Fibroblast of villous mesenchyme (primary cell): ENCODE measurements around the gene TRAF3. TPM values are rescaled to one million over a fixed set of nuclear protein-coding genes. Genes with fewer than 3 reads are reported as not detected.

ENCODE experiments used
- DNase-seq: peaks from one replicate; pipeline ENCODE4 v3.0.0-alpha.2; 2010; ENCODE audit warnings: low read depth
- H3K4me3 ChIP-seq: 2 replicates; pipeline ENCODE4 v1.5.1; 2011; ENCODE audit warnings: low read depth, mild to moderate bottlenecking, low read length
- total RNA-seq: library from RNA; depleted of rRNA; stranded (reverse); fragments of >200 nt; gene quantifications from 2 replicates; pipeline ENCODE4 v1.2.3, GENCODE V29; 2012
- TF ChIP-seq, protein P1 (sequence below): IDR thresholded peaks from 2 replicates; pipeline ENCODE4 v1.5.1; 2012; ENCODE audit warnings: low read depth, mild to moderate bottlenecking, low read length; ENCODE audit not compliant: insufficient read depth

The TRAF3 gene
- total RNA-seq, 1 donor: 30.7 TPM

DNA sequence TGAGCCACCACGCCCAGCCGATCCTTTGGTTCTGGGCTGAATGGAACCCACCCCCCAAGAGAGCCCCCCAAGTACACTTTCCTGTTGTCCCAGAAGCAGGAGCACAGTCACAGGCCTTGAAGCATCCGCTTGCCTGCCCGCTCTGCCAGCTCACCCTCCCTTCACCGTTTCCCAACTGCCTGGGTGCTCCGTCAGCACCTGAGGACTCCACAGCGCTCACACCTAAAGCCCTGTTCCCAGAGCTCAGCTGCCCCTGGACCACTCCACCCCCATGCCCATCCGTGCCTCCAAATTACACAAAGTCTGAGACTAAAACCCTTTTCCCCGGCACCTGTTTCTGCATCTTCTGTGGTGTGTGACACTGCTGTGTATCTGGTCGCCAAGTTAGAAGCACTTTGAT, 44.3 kb upstream of the TRAF3 start:
- TF ChIP-seq, protein P1, sequence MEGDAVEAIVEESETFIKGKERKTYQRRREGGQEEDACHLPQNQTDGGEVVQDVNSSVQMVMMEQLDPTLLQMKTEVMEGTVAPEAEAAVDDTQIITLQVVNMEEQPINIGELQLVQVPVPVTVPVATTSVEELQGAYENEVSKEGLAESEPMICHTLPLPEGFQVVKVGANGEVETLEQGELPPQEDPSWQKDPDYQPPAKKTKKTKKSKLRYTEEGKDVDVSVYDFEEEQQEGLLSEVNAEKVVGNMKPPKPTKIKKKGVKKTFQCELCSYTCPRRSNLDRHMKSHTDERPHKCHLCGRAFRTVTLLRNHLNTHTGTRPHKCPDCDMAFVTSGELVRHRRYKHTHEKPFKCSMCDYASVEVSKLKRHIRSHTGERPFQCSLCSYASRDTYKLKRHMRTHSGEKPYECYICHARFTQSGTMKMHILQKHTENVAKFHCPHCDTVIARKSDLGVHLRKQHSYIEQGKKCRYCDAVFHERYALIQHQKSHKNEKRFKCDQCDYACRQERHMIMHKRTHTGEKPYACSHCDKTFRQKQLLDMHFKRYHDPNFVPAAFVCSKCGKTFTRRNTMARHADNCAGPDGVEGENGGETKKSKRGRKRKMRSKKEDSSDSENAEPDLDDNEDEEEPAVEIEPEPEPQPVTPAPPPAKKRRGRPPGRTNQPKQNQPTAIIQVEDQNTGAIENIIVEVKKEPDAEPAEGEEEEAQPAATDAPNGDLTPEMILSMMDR: no peak
- DNase-seq: no peak
- H3K4me3 ChIP-seq: no peak overlapping the region

- no peak overlapping the region for H3K4me3 ChIP-seq
- TF ChIP-seq, protein P1: no peak
- no peak for DNase-seq
Observed at GRCh38 chr14:102733326-102733725, 43.9 kb upstream of the TRAF3 start.

DNA sequence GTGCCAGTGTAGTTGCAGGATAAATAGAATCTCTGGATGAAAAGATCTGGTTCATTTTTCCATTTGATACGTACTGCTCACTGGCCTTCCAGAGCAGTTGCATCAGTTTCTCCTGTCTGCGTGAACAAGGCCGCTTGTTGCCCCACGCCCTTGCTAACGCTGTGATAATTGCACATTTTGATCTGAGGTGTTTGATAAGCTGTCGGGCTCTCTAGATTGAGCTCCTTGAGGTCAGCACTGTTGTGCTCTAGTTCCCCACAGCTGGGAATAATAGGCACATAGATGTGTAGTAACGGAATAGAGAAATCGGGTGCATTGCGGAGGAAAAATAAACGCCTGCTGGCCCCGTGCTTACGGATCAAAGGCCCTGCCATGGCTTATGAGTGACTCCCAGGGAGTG, 42.8 kb upstream of the TRAF3 start:
- no peak for DNase-seq
- H3K4me3 ChIP-seq: no peak overlapping the region
- TF ChIP-seq, protein P1: no peak

DNA sequence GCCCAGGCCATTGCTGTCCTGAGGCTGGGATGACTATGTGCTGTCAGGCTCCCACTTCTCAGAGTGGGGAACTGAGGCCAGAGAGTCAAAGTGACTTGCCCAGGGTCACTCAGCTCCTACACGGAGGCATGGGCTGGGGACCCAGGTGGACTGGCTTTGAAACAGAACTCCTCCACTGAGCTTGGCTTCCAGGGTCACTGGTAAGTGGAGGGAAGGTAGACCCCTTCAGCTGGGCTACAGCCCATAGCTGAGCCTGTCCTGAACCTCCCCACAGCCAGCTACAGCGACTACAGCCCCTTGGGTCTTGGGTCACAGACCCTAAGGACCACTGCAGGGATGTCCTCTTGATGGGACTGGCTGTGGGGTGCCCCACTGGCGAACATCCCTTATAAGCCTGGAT, 40.3 kb upstream of the TRAF3 start:
- no peak for DNase-seq
- H3K4me3 ChIP-seq: no peak overlapping the region
- TF ChIP-seq, protein P1: no peak

DNA sequence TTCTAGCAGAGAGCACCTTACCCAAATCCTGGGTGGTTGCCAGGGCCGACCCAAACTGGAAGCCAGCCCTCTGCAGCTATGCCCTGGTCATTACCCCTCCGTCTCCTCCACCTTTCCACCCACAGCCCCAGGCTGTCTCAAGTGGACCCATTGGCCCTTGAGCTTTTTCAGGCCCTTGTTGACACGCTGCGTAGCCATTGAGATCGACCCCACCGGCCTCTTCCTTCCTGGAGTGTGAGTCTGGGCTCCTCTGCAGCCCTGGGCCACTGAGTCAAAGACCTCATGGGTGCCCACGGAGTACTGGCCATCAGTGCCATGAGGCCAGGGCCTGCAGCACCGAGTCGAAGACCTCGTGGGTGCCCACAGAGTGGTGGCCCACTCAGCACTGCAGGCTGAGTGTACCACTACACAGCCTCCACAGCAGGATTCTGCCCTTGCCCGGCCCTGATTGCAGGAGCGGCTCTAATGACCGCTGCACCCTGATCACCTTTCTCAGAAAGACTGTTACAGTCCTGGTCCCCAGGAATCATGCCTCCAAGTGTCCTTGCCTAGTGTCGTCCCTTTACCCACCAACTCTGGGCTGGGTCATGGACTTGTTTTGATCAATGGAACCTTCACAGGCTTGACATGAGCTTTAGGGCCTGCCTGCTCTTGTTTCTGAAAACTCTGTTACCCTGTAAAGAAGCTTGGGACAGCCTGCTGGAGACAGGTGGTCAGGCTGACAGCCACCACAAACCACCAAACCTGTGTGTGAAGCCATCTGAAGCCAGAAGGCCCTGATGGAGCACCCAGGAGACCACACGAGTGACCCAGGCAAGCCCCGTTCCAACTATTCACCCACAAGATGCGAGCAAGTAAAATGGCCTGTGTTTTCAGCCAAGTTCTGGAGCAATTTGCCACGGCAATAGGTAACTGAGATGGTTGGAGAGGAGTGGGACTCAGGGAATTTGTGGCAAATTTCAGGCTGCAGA, 39.6 kb upstream of the TRAF3 start:
- TF ChIP-seq, protein P1: no peak
- H3K4me3 ChIP-seq: no peak overlapping the region
- no peak for DNase-seq

- H3K4me3 ChIP-seq: no peak overlapping the region
- no peak for DNase-seq
- TF ChIP-seq, protein P1: no peak
Observed at GRCh38 chr14:102738373-102739189, 38.7 kb upstream of the TRAF3 start.
